Measurements from ENCODE around the gene OLFML3.

Gene OLFML3

DNA sequence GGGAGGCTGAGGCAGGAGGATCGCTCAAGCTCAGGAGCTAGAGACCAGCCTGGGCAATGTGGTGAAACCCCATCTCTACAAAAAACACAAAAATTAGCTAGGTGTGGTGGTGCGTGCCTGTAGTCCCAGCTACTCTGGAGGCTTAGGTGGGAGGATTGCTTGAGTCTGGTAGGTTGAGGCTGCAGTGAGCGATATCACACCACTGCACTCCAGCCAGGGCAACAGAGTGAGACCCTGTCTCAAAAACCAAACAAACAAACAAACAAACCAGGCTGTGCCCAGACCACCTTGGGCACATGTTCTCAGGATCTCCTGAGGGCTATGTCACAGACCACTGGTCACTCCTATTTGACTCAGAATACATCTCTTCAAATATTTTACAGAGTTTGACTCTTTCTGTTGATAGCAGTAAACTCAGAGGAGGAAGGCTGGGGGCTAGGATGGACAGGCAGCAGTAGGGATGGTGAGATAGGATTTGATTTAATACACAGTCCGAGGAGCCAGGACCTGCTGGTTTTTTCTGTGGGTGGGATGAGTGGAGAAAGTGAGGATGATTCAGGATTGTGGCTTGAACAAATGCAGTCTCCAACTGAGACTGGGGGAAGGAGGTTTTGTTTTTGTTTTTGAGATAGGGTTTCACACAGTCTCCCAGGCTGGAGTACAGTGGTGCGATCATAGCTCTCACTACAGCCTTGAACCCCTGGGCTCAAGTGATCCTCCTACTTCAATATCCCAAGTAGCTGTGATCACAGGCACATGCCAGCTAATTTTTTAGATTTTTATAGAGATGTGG is 46.5 kb downstream of the OLFML3 start:
- DNase-seq (ENCODE audit: low spot score): no peak
- FAIRE-seq: no peak

DNA sequence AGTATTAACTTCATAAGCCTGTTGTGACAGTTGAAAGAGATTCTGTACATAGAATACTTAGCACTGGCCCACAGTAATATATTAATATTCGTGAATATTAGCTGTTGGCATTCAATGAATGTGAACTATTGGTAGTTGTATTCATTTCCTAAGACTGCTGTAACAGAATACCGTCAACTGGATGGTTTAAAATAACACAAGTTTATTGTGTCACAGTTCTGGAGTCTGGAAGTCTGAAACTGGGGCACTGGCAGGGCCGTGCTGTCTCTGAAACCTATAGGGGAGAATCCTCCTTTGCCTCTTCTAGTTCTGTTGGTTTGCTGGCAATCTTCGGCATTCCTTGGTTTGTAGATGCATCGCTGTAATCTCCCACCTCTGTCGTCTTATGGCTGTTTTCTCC is 47.5 kb downstream of the OLFML3 start:
- FAIRE-seq: no peak
- no peak for DNase-seq (ENCODE audit: low spot score)

Data from urothelium cell line (cell line).